Immature natural killer cell (primary cell): ENCODE data around the gene R3HDM2. TPM values are rescaled to one million over a fixed set of nuclear protein-coding genes. Genes with fewer than 3 reads are reported as not detected.

ENCODE experiments used
- DNase-seq, 3 donors: peaks; one replicate each; pipeline ENCODE4 v3.0.0; 2022; ENCODE audit warnings: mixed read lengths in 1 of 3
- H3K27ac Mint-ChIP-seq, 6 donors: one replicate each; pipeline ENCODE4 v1.8.0; 2020; ENCODE audit warnings: mixed read lengths in 6 of 6, mild to moderate bottlenecking in 5 of 6, inconsistent platforms in 4 of 6, moderate library complexity in 3 of 6
- H3K27me3 Mint-ChIP-seq, 3 donors: one replicate each; pipeline ENCODE4 v1.8.0; 2020 to 2021; ENCODE audit warnings: low read depth in 3 of 3, mild to moderate bottlenecking in 3 of 3, mixed read lengths in 3 of 3, moderate library complexity in 3 of 3, inconsistent platforms in 1 of 3
- H3K36me3 Mint-ChIP-seq, 3 donors: one replicate each; pipeline ENCODE4 v1.8.0; 2020; ENCODE audit warnings: mixed read lengths in 3 of 3, inconsistent platforms in 2 of 3, mild to moderate bottlenecking in 2 of 3
- H3K4me1 Mint-ChIP-seq, 2 donors: one replicate each; pipeline ENCODE4 v1.8.0; 2020; ENCODE audit warnings: inconsistent platforms in 2 of 2, mild to moderate bottlenecking in 2 of 2, mixed read lengths in 2 of 2, moderate library complexity in 1 of 2
- H3K4me3 Mint-ChIP-seq, 5 donors: one replicate each; pipeline ENCODE4 v1.8.0; 2020; ENCODE audit warnings: mild to moderate bottlenecking in 5 of 5, mixed read lengths in 5 of 5, inconsistent platforms in 3 of 5, moderate library complexity in 3 of 5
- H3K9me3 Mint-ChIP-seq, 6 donors: one replicate each; pipeline ENCODE4 v1.8.0; 2020; ENCODE audit warnings: mild to moderate bottlenecking in 6 of 6, mixed read lengths in 6 of 6, inconsistent platforms in 4 of 6, moderate library complexity in 3 of 6
- polyA plus RNA-seq, 3 donors: library from polyadenylated mRNA; unstranded; fragments of 300-500 nt; fragmentation: Illumina TruSeq; gene quantifications; one replicate each; pipeline ENCODE4 v1.2.3, GENCODE V29; 2021

R3HDM2 gene
- polyA plus RNA-seq, 3 donors from 2014 or later: 0.12 to 19.0 (median 3.3) TPM

DNA sequence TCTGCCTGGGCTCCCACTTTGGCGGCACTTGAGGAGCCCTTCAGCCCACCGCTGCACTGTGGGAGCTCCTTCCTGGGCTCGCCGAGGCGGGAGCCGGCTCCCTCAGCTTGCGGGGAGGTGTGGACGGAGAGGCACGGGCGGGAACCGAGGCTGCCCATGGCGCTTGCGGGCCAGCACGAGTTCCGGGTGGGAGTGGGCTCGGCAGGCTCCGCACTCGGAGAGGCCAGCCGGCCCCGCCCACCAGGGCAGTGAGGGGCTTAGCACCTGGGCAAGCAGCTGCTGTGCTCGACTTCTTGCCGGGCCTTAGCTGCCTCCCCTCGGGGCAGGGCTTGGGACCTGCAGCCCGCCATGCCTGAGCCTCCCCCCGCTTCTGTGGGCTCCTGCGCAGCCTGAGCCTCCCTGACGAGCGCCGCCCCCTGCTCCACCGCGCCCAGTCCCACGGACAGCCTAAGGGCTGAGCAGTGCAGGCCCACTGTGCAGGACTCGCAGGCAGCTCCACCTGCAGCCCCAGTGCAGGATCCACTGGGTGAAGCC, 44.6 kb downstream of the R3HDM2 start:
- peaks cover 4 to 16% (median 13%) of the 10 kb centered on the region in 3 donors for H3K36me3 Mint-ChIP-seq
- H3K4me1 Mint-ChIP-seq: peaks cover 5 to 19% of the 10 kb centered on the region in 2 donors
- H3K27ac Mint-ChIP-seq: no peak overlapping the region
- no peak overlapping the region for H3K4me3 Mint-ChIP-seq
- DNase-seq: no peak
- H3K9me3 Mint-ChIP-seq: no peaks in the 10 kb centered on the region
- peaks cover 0 to 2% (median 0%) of the 10 kb centered on the region in 3 donors for H3K27me3 Mint-ChIP-seq

DNA sequence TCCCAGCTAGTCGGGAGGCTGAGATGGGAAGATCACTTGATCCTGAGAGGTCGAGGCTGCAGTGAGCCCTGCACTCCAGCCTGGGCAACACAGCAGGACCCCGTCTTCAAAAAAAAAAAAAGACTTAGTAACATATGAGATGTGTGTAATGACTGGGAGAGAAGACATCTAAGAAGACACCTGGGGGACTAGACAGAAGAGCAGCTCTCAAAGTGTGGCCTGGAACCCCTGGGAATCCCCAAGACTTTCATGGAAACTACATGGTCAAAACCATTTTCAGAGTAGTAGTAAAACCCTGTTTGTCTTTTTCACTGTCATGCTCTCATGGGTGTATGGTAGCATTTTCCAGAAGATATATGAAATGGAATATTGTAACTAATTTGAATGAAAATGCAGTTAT, 45.3 kb downstream of the R3HDM2 start:
- peaks cover 0 to 2% (median 0%) of the 10 kb centered on the region in 3 donors for H3K27me3 Mint-ChIP-seq
- peaks cover 5 to 18% of the 10 kb centered on the region in 2 donors for H3K4me1 Mint-ChIP-seq
- no peak for DNase-seq
- no peak overlapping the region for H3K4me3 Mint-ChIP-seq
- peaks cover 4 to 20% (median 13%) of the 10 kb centered on the region in 3 donors for H3K36me3 Mint-ChIP-seq
- no peak overlapping the region for H3K27ac Mint-ChIP-seq
- no peaks in the 10 kb centered on the region for H3K9me3 Mint-ChIP-seq

DNA sequence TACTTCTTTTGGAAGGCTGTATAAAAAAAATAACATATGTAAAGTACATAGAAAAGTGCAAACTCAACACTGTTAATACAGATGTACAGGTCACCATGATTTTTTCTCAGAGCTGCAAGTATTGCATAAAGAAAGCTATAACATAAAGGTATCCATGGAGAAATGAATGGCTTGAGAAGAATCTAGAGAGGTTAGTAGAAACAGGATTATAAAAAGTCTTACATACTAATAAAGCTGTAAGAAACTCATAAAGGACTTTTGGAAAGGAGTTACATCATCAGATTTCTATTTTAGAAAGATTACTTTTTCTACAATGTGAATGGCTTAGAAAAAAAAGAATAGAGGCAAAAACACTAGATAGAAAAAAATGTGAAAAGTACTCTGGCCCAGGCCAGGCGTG, 46.4 kb downstream of the R3HDM2 start:
- DNase-seq: no peak
- Mint-ChIP-seq H3K36me3 (peaks cover 4 to 17% (median 10%) of the 10 kb centered on the region in 3 donors), H3K27ac (peak overlapping the region in 1 of 6 donors; percentile 31), H3K4me3 (no peak overlapping the region), H3K4me1 (peaks cover 2 to 17% of the 10 kb centered on the region in 2 donors), H3K27me3 (no peaks in the 10 kb centered on the region), H3K9me3 (no peaks in the 10 kb centered on the region)

DNA sequence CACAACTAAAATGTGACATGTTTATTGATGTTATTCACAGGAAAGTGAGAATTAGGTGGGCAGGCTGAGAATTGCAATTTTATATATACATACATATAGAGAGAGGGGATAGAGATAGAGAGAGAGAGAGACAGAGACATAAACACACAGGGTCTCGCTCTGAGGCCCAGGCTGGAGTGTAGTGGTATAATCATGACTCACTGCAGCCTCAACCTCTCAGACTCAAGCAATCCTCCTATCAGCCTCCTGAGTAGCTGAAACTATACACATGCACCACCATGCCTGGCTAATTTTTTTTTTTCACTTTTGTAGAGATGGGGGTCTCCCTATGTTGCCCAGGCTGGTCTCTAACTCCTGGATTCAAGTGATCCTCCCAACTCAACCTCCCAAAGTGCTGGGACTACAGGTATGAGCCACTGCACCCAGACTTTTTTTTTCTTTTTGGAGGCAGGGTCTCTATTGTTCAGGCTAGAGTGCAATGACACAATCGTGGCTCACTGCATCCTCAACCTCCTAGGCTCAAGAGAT, 49.1 kb downstream of the R3HDM2 start:
- Mint-ChIP-seq H3K27me3 (no peaks in the 10 kb centered on the region), H3K36me3 (peaks cover 0 to 7% (median under 1%) of the 10 kb centered on the region in 3 donors), H3K9me3 (no peaks in the 10 kb centered on the region), H3K27ac (peak overlapping the region in 2 of 6 donors; percentile 27 to 34), H3K4me1 (peaks cover 4 to 17% of the 10 kb centered on the region in 2 donors), H3K4me3 (no peak overlapping the region)
- DNase-seq: no peak

DNA sequence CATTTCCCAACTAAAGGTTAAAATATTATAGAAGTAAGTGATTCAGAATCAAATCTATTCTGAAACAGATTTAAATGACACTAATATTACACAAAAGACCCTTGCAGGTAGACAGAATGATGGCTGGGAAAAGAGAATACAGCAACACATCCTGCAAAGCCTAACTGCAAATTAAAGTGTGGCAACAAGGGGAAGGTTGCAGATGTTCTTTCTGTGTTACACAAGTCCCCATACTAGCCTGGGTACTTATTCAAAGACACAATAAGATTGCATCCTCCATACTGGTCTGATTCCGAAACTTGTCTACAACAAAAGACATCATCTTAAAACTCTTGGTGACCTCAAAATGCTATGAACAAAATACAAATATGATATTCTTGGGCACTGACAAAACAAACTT, 50.5 kb downstream of the R3HDM2 start:
- H3K9me3 Mint-ChIP-seq: no peaks in the 10 kb centered on the region

DNA sequence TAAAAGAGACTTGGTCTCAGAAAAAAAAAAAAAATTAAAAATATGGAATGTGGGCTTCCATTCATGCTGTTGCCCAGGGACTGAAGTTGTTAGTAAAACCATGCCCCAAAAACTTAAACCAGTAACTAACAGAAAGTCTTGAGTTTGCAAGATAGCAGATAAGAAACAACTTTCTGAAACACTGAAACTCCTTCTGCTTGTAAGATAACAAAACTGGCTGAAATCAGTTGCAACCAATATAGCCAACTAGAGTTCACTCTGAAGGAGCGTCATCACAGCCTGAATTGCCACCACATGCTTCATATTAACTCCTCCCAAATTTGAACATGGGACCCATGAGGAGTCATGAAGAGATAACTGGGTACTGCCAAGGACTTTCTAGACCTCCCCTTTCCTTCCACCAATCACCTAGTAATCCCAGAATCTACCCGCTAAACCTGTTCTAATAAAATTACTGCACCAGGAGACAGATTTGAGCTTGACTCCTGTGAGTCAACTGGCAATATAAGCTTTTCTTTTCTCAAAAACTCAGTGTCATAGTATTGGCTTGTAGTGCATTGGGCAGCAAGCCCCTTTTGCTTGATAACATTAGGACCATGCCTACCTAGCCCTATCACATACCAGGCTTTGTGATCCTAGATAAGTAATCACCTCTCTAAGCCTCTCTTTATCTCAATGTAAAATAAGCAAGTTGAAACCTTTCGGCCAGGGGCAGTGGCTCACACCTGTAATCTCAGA, 53.6 kb downstream of the R3HDM2 start:
- no peak for DNase-seq
- H3K9me3 Mint-ChIP-seq: no peaks in the 10 kb centered on the region
- peaks cover 4 to 17% of the 10 kb centered on the region in 2 donors for H3K4me1 Mint-ChIP-seq
- H3K27ac Mint-ChIP-seq: no peak overlapping the region
- H3K27me3 Mint-ChIP-seq: no peaks in the 10 kb centered on the region
- no peak overlapping the region for H3K4me3 Mint-ChIP-seq
- H3K36me3 Mint-ChIP-seq: peaks cover 0 to 6% (median 0%) of the 10 kb centered on the region in 3 donors

More for the DNA sequence above, 50.5 kb downstream of the R3HDM2 start:
- H3K27me3 Mint-ChIP-seq: no peaks in the 10 kb centered on the region
- peaks cover 0 to 6% (median 0%) of the 10 kb centered on the region in 3 donors for H3K36me3 Mint-ChIP-seq
- no peak overlapping the region for H3K4me3 Mint-ChIP-seq
- DNase-seq: no peak
- H3K27ac Mint-ChIP-seq: no peak overlapping the region
- H3K4me1 Mint-ChIP-seq: peaks cover 4 to 17% of the 10 kb centered on the region in 2 donors

DNA sequence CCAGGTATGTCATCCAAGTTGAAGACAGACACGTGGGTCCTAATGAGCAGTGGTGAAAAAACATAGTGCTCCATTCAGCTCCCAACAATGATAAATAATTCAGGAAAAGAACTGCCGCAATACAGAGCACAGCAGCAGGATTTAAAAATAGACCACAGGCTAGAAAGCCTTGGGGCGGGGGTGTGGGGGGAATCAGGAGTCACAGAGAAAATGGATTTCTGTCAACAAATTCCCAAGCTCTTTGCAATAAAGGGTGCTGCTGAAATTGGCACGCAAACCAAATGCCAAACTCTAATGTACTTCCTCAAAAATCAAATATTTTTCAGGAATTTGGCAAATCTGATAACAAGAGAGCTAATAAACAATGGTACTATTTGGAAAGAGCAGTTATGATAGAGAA, 58.6 kb downstream of the R3HDM2 start:
- no peaks in the 10 kb centered on the region for H3K27me3 Mint-ChIP-seq
- no peak for DNase-seq
- no peaks in the 10 kb centered on the region for H3K9me3 Mint-ChIP-seq
- peaks cover 3 to 17% of the 10 kb centered on the region in 2 donors for H3K4me1 Mint-ChIP-seq
- no peak overlapping the region for H3K27ac Mint-ChIP-seq
- no peak overlapping the region for H3K4me3 Mint-ChIP-seq
- peaks cover under 1 to 6% (median 3%) of the 10 kb centered on the region in 3 donors for H3K36me3 Mint-ChIP-seq

DNA sequence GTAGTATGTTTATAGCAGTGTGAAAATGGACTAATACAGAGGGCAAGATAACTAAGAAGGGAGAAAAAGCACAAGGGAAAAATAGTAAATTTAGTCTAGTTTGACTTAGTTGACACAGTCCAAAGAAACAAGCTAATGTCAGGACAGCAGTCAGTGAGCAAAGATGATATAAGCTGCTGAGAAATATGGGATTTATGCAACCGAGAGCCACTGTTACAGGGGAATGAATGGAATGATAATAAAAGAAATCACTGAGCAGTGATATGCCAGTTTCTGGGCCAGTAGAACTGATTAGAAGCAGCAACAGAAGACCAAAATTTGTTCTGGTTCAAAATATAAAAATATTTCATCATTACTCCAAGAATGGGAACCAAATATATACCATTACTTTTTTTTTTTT, 60.1 kb downstream of the R3HDM2 start:
- H3K27ac Mint-ChIP-seq: peak overlapping the region in 1 of 6 donors; percentile 48
- peaks cover 4 to 15% of the 10 kb centered on the region in 2 donors for H3K4me1 Mint-ChIP-seq
- DNase-seq: no peak

DNA sequence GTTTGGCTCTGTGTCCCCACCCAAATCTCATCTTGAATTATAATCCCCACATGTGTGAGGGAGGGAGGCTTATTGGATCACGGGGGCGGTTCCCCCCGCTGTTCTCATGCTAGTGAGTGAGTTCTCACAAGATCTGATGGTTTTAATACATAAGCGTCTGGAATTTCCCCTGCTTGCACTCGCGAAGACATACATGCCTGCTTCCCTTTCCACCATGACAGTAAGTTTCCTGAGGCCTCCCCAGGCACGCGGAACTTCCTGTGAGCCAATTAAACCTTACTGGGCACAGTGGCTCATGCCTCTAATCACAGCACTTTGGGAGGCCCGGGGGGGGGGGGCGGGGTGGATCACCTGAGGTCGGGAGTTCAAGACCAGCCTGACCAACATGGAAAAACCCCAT, 60.8 kb downstream of the R3HDM2 start:
- Mint-ChIP-seq H3K4me3 (no peak overlapping the region), H3K4me1 (peaks cover 4 to 15% of the 10 kb centered on the region in 2 donors), H3K27ac (no peak overlapping the region), H3K9me3 (peaks cover 0 to 11% (median 3%) of the 10 kb centered on the region in 6 donors), H3K36me3 (peaks cover 10 to 18% (median 12%) of the 10 kb centered on the region in 3 donors), H3K27me3 (no peaks in the 10 kb centered on the region)
- no peak for DNase-seq

More for the DNA sequence above, 60.1 kb downstream of the R3HDM2 start:
- H3K9me3 Mint-ChIP-seq: peaks cover 0 to 11% (median 3%) of the 10 kb centered on the region in 6 donors
- H3K36me3 Mint-ChIP-seq: peaks cover 10 to 18% (median 12%) of the 10 kb centered on the region in 3 donors
- H3K27me3 Mint-ChIP-seq: no peaks in the 10 kb centered on the region
- no peak overlapping the region for H3K4me3 Mint-ChIP-seq

DNA sequence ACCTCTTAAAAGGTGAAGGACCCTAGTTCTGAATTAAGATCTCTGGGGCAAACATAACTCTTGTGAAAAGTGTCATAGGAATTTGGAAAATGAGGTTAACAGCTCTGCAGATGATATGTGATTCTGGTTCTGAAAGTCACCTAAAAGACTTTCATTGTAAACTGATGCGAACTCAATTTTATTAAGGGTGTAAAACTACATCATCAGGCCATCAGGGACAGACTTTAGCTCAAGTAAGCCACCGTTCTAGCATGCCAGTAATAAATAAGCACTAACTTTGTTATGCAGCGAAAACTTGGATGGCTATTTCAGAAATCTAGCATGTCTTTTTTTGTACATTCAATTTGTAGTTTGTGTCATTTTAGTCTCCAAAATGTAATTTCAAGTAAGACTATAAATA, 61.6 kb downstream of the R3HDM2 start:
- no peak overlapping the region for H3K4me3 Mint-ChIP-seq
- H3K9me3 Mint-ChIP-seq: peaks cover 0 to 11% (median 3%) of the 10 kb centered on the region in 6 donors
- H3K4me1 Mint-ChIP-seq: peaks cover 4 to 15% of the 10 kb centered on the region in 2 donors
- H3K36me3 Mint-ChIP-seq: peaks cover 10 to 18% (median 12%) of the 10 kb centered on the region in 3 donors
- H3K27me3 Mint-ChIP-seq: no peaks in the 10 kb centered on the region
- H3K27ac Mint-ChIP-seq: peak overlapping the region in 1 of 6 donors; percentile 46
- DNase-seq: no peak

DNA sequence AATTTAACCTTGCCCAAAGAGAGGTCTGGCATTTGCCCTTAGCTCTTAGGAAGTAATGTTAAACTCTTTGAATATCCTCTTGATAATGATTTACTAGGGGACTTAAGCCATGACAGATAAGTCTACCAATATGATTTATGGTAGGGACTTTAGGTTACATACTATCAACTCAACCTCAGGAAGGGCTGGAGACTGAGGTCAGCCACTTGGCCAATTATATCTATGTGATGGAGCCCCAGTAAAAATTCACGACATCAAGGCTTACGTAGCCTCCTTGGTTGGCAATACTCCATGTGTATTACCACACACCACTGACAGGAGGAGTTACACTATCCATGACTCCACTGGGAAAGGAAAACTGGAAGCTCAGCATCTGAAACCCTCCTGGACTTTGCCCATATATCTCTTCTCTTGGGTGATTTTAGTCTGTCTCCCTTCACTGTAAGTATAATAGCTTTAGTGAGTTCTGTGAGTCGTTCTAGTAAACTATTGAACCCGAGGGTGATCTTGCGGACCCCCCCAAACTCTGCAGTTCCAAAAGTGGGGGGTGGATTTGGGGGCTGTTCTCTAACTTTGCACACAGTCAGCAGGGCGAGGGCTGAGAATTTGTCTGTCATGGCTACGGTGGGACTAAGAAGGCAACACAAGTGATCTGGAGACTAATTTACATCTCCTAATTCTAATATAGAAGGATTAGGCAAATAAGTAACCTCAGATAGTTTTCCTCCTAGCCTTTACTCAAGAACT, 62.3 kb downstream of the R3HDM2 start:
- H3K27me3 Mint-ChIP-seq: no peaks in the 10 kb centered on the region
- H3K27ac Mint-ChIP-seq: peak overlapping the region in 2 of 6 donors; percentile 30 to 46

DNA sequence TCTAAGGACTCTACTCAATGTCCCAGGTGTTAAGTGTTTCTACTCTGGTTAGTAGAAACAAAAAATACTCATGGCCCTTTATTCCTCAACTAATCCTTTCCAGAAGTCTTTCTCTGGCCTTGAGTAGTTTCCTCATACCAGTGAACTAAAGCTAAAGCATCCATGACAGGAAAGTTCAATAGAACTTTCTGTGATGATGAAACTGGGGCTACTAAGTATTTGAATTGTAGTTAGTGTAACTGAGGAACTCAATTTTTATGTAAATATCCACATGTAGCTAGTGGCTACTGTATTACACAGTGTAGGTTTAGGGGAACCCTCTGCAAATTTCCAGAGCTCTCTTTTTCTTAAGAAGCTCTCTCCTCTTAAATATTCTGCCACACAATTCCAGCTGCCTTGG, 63.7 kb downstream of the R3HDM2 start:
- H3K9me3 Mint-ChIP-seq: peaks cover 0 to 11% (median 3%) of the 10 kb centered on the region in 6 donors
- no peak overlapping the region for H3K4me3 Mint-ChIP-seq
- peaks cover 10 to 18% (median 12%) of the 10 kb centered on the region in 3 donors for H3K36me3 Mint-ChIP-seq
- no peak for DNase-seq
- H3K27ac Mint-ChIP-seq: no peak overlapping the region
- no peaks in the 10 kb centered on the region for H3K27me3 Mint-ChIP-seq
- peaks cover 4 to 15% of the 10 kb centered on the region in 2 donors for H3K4me1 Mint-ChIP-seq

More for the DNA sequence above, 62.3 kb downstream of the R3HDM2 start:
- peaks cover 10 to 18% (median 12%) of the 10 kb centered on the region in 3 donors for H3K36me3 Mint-ChIP-seq
- DNase-seq: no peak
- peaks cover 0 to 11% (median 3%) of the 10 kb centered on the region in 6 donors for H3K9me3 Mint-ChIP-seq
- no peak overlapping the region for H3K4me3 Mint-ChIP-seq
- peaks cover 4 to 15% of the 10 kb centered on the region in 2 donors for H3K4me1 Mint-ChIP-seq

DNA sequence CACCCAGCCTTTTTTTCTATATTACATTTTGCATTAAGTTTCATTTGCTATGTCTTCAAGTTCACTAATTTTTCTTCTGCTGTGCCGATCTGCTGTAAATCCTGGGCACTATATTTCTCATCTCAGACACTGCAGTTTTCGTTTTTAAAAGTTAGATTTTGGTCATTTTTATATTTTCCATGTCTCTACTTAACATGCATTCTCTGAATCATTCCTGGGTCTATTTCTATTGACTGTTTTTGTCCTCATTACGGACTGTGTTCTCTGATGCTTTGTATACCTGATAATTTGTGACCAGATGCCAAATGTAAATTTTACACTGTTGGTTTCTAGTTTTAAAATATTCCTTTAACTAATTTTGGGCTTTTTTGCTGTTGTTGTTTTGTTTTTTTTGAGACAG, 64.5 kb downstream of the R3HDM2 start:
- Mint-ChIP-seq H3K36me3 (peaks cover 10 to 18% (median 12%) of the 10 kb centered on the region in 3 donors), H3K4me1 (peaks cover 2 to 8% of the 10 kb centered on the region in 2 donors), H3K9me3 (peaks cover 0 to 11% (median 3%) of the 10 kb centered on the region in 6 donors), H3K4me3 (no peak overlapping the region), H3K27ac (peak overlapping the region in 1 of 6 donors; percentile 20), H3K27me3 (no peaks in the 10 kb centered on the region)
- DNase-seq: no peak
